HepG2 (cell line): Measurements from ENCODE around the gene NAT9. TPM values are rescaled to one million over a fixed set of nuclear protein-coding genes. Genes with fewer than 3 reads are reported as not detected.

ENCODE experiments used
- AFF4 ChIP-seq: sonication (generic); formaldehyde crosslinking; IDR thresholded peaks from 2 replicates; pipeline ENCODE4 v1.4.0; 2020; ENCODE audit warnings: missing genetic modification reagents
- CAMTA2 ChIP-seq: sonication (generic); formaldehyde crosslinking; IDR thresholded peaks from 2 replicates; pipeline ENCODE4 v1.4.0; 2020; ENCODE audit warnings: mild to moderate bottlenecking, missing genetic modification reagents, borderline replicate concordance
- DR1 ChIP-seq: sonication (generic); formaldehyde crosslinking; IDR thresholded peaks from 2 replicates; pipeline ENCODE4 v1.8.0; 2021; ENCODE audit warnings: mild to moderate bottlenecking, missing genetic modification reagents, inconsistent platforms
- FOXP4 ChIP-seq: sonication (generic); formaldehyde crosslinking; IDR thresholded peaks from 2 replicates; pipeline ENCODE4 v1.4.0; 2020; ENCODE audit warnings: missing genetic modification reagents
- HDAC1 ChIP-seq: sonication (generic); formaldehyde crosslinking; IDR thresholded peaks from 2 replicates; pipeline ENCODE4 v1.5.1; 2020; ENCODE audit warnings: mild to moderate bottlenecking, missing genetic modification reagents
- MTA3 ChIP-seq: sonication (generic); formaldehyde crosslinking; IDR thresholded peaks from 2 replicates; pipeline ENCODE4 v1.4.0; 2020; ENCODE audit warnings: missing genetic modification reagents
- NFKBIZ ChIP-seq: IDR thresholded peaks from 2 replicates; pipeline ENCODE4 v1.6.1; 2018; ENCODE audit warnings: missing genetic modification reagents, missing compliant biosample characterization
- RFXAP ChIP-seq: sonication (generic); formaldehyde crosslinking; IDR thresholded peaks from 2 replicates; pipeline ENCODE4 v1.4.0; 2020; ENCODE audit warnings: missing genetic modification reagents, borderline replicate concordance
- SP2 ChIP-seq: sonication (generic); formaldehyde crosslinking; IDR thresholded peaks from 2 replicates; pipeline ENCODE4 v1.5.1; 2020; ENCODE audit warnings: mild to moderate bottlenecking, missing genetic modification reagents
- TEAD2 ChIP-seq: sonication (generic); formaldehyde crosslinking; IDR thresholded peaks from 2 replicates; pipeline ENCODE4 v1.9.0; 2021; ENCODE audit warnings: missing genetic modification reagents
- THYN1 ChIP-seq: sonication (generic); formaldehyde crosslinking; IDR thresholded peaks from 2 replicates; pipeline ENCODE4 v1.8.1; 2023; ENCODE audit warnings: low read depth, mild to moderate bottlenecking, moderate library complexity, missing genetic modification reagents, borderline replicate concordance
- ZBTB34 ChIP-seq: sonication (generic); formaldehyde crosslinking; IDR thresholded peaks from 2 replicates; pipeline ENCODE4 v1.8.0; 2022; ENCODE audit warnings: mild to moderate bottlenecking, missing genetic modification reagents
- ZEB1 ChIP-seq: IDR thresholded peaks from 2 replicates; pipeline ENCODE4 v1.6.1; 2012; ENCODE audit warnings: mild to moderate bottlenecking, low read depth, inconsistent platforms; ENCODE audit not compliant: insufficient replicate concordance
- ZNF567 ChIP-seq: sonication (generic); formaldehyde crosslinking; IDR thresholded peaks from 2 replicates; pipeline ENCODE4 v1.8.1; 2023; ENCODE audit warnings: mild to moderate bottlenecking, missing genetic modification reagents, borderline replicate concordance
- ZNF609 ChIP-seq: sonication (generic); formaldehyde crosslinking; IDR thresholded peaks from 2 replicates; pipeline ENCODE4 v1.4.0; 2020; ENCODE audit warnings: mild to moderate bottlenecking, missing genetic modification reagents, borderline replicate concordance
- polyA plus RNA-seq, 8 experiments: library from polyadenylated mRNA; depleted of rRNA in 3 of 8; stranded (reverse) in 7 of 8; unstranded in 1 of 8; fragments of >200 nt; fragmentation: Illumina TruSeq in 4 of 8; extraction: Trizol in 4 of 8; gene quantifications; 2 replicates each; pipeline versions ENCODE4 v1.2.1 to v1.2.3, GENCODE V29; 2011 to 2016; ENCODE audit warnings: low read depth in 4 of 8, missing spikeins in 1 of 8, mixed read lengths in 1 of 8; ENCODE audit not compliant: insufficient read depth in 1 of 8
- total RNA-seq, 5 experiments: library from RNA; depleted of rRNA; stranded (reverse); fragments of >200 nt; fragmentation: Illumina TruSeq; extraction: Trizol; gene quantifications; 2 replicates each; pipeline ENCODE4 v1.2.3, GENCODE V29; 2016; ENCODE audit warnings: low read depth in 1 of 5

The NAT9 gene
- total and polyA plus RNA-seq, 2 of the 13 experiments (the other 11 are each of a cell fraction or from before 2014, with no cell fraction given), result 39.7 to 44.2 TPM

- TF ChIP-seq AFF4 (CRISPR knock-in tag) (no peak), NFKBIZ (CRISPR knock-in tag) (peak; percentile 80), ZEB1 (peak; percentile 56), ZNF567 (no peak), SP2 (CRISPR knock-in tag) (no peak), RFXAP (CRISPR knock-in tag) (peak; percentile 79; the same call in 1 of the 2 replicates), ZBTB34 (CRISPR knock-in tag) (peak; percentile 98), TEAD2 (no peak), FOXP4 (CRISPR knock-in tag) (peak; percentile 95), ZNF609 (CRISPR knock-in tag) (peak; percentile 85; the same call in 1 of the 2 replicates), CAMTA2 (CRISPR knock-in tag) (no peak; the same call in 1 of the 2 replicates), HDAC1 (CRISPR knock-in tag) (peak; percentile 82), DR1 (peak; percentile 40; the same call in 1 of the 2 replicates), THYN1 (CRISPR knock-in tag) (0 out of 2 replicates have a peak, but pooled peaks have one; percentile 25), MTA3 (no peak)
Observed at GRCh38 chr17:74736513-74737298, 39.4 kb downstream of the NAT9 start, which contains the start of gene RAB37 (continued).
